HG02870 (cell line): ENCODE results near the gene SLIT3.

Experiments
- ATAC-seq: cut with Tn5 transposase; IDR thresholded peaks from one replicate; pipeline ENCODE4 v1.9.1; 2021; ENCODE audit warnings: mild to moderate bottlenecking, moderate library complexity; ENCODE audit not compliant: unreplicated experiment

SLIT3 gene

DNA sequence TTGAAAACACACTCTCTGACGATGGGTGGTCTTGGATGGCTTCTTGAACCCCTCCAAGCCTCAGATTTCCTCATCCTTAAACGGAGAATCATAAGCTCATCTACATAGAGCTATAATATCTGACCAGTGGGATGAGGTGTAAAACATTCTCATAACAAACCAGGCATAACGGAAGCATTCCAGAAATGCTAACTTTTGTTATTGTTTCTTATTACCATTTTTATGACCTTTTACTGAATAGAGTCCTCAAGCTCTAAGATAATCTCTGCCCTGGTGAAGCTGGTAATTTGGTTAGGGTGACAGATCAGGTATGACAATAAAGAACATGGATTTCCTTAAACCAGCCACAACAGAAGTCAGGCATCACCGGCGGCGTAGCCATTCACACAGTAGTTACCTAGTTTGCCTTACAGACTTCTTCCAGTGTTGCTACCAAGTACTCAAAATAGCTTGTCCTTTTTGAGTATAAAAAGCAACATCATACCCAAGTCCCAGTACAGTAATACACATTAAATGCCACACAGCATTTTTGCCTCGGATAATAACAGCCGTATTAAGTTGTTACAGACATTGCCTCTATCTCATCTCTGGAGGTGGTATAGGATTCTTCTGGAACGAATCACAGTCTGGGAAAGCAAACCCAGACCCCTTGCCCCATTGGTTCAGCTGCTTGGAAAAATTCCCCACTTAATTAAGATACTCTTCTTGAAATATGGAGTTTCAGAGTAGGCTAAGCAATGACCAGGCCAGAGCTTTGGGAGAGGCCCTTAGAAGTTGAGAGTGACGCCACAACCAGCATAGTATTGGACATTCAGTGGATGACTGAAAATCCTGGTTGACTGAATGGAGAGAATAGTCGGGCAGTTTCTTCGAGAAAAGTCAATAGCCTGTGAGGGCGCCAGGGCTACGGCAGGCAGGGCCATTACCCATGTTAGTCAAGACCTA is 252.5 kb downstream of the SLIT3 start:
- ATAC-seq = no peak

GRCh38 chr5:169044962-169045361 is 256.0 kb downstream of the SLIT3 start:
- ATAC-seq = no peak

DNA sequence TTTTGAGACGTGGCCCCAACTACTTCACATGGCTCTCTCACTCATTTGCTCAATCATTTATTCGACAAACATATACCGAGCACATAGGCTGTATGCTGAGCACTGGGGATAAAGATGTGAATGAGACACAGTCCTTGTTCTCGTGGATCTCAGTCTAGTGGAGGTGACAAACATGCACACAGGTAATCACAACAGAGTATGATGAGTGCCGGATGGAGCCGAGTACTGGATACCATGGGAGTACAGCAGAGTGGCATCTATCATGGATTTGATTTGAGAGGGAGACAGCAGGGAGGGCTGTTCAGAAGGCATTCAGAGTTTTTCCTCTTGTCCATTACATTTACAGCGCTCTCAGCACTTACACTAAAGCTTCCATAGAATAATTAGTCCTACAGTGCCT is 259.8 kb downstream of the SLIT3 start:
- ATAC-seq = no peak

GRCh38 chr5:169039592-169039991 is 261.3 kb downstream of the SLIT3 start:
- ATAC-seq = no peak

DNA sequence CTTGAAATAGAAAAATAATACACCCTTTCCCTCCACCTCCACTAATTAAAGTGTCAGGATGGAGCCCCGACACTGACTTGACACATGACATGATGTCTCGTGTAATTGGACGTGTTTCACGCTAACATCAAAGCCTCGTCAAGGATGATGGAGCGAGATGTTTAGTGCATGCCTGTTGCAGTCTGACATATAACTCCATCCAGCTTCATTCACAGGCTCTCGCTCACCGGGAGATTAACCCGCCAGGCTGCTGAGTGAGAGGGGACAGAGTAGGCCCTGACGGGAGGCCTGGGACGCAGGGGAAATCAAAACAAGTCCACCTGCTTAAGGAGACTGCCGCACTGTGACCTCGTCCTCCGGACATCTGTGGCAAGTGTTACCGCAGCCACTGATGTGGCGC is 263.5 kb downstream of the SLIT3 start:
- ATAC-seq = no peak

DNA sequence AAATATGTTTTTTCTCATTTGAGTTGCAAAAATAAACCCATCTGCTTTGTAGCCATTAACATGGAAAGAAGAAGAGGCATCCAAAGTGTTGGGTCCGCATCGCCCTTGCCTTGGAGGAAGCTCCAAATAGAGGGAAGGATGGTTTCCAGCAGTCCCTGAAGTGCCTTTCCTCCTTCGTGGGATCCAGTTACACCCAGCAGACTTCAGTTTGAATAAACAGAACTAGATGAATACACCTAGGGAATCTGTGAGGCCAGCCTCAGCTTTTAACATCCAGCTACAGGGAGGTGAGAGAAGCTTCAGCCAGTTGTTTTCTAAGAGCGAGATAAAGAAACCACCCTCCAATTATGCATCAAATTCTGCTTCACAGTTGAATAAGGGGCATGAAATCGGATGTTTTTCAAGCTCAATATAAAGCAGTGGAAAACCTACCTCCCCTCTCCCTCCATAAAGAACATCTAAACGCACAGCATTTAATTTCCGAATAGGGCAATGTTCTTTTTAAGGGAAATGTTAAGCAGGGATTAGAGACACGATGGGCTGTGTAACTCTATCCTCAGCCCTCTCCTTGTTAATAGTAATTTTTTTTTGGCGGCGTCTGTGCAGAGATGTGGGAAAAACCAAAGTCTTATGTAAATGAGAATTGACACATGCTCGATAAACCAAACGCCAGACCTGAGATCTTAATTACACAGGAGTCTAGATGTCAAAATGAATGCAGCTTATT is 264.7 kb downstream of the SLIT3 start:
- no peak for ATAC-seq

DNA sequence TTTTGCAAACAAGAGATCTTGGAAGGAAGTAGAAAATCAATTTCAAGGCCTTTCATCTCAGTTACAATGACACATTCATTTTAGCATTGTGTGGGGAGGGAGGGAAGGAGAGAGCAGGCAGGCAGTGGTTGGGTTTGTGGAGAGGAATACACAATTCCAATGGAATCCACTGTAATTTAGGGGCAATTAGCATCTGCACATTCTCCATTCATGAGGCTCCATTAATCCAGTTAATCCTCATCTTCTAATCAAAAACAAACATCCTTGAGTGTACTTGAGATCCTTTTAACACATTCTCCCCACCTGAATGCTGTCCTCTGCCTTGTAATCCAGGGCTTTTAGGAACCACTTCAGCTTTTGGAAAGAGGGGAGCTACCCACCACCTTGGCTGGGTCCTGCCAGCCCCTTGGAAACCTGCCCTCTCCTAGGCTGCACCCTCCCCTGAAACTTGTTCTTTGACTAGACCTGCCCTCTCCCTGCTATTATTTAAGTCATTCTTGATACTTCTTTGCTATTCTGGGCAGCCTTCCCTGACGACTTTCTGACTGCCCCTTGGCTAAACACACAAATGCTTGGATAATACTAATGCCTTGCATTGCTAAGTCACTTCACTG is 271.2 kb downstream of the SLIT3 start:
- ATAC-seq = no peak

DNA sequence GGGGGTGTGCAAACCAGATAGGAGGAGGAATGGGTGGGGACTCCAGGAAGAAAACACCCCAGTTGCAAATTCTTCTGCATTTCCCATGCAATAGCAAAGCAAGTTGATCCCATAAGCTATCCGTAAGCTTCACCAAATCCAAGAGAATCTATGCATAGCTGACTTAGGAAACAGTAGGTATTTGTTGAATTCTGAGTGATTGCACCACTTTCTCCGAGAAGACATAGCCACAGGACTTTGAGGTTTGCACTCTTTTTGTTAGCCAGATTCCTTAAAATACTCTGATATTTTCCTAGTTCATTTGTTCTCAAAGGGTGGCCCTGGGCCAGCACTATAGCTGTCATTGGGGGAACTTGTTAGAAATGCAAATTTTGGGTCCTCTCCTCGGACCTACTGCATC is 271.9 kb downstream of the SLIT3 start:
- no peak for ATAC-seq

- no peak for ATAC-seq
Observed at GRCh38 chr5:169027501-169028061, 273.4 kb downstream of the SLIT3 start.

GRCh38 chr5:169025491-169025890 is 275.4 kb downstream of the SLIT3 start:
- no peak for ATAC-seq

- no peak for ATAC-seq
Observed at GRCh38 chr5:169024421-169024820, 276.5 kb downstream of the SLIT3 start.

DNA sequence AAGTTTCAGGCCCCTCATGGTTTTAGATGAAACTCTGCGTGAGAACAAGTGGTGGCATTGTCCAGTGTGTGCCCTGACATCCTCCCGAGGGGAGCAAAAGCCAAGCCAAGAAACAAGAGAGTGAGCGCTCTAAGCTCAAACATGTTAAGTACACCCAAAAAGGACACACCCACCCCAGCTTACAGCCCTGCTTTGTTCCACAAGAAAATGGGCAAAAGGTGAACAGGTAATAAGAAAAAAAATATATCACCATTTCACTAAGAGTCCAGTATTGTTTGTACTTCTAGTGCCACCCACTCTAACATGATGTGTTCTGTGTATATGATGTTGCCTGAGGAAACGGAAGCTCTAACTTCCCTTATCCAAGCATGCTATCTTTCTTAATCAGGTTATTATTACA is 278.2 kb downstream of the SLIT3 start:
- no peak for ATAC-seq

GRCh38 chr5:169020102-169020501 is 280.8 kb downstream of the SLIT3 start:
- no peak for ATAC-seq

GRCh38 chr5:169018925-169019324 is 282.0 kb downstream of the SLIT3 start:
- no peak for ATAC-seq

DNA sequence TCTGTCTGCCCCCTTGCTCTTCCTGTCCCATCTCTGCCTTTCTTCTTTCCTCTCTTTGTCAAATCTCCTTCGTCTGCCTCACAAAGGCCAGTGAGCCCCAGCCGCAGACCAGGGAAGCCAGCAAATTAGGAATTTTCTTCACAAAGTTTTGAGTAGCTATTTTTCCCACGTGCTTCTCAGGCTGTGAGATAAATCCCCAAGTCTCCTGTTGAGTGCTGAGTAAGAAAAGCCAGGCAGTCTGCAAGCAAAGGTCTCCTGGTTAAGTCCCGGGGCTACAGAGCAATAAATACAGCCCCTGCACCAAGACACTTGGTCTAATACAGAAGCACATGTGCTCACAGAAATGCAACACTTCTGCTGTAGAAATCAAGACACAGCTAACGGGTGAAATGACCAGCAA is 284.9 kb downstream of the SLIT3 start:
- ATAC-seq = no peak

- no peak for ATAC-seq
Observed at GRCh38 chr5:169013846-169014245, 287.1 kb downstream of the SLIT3 start.

DNA sequence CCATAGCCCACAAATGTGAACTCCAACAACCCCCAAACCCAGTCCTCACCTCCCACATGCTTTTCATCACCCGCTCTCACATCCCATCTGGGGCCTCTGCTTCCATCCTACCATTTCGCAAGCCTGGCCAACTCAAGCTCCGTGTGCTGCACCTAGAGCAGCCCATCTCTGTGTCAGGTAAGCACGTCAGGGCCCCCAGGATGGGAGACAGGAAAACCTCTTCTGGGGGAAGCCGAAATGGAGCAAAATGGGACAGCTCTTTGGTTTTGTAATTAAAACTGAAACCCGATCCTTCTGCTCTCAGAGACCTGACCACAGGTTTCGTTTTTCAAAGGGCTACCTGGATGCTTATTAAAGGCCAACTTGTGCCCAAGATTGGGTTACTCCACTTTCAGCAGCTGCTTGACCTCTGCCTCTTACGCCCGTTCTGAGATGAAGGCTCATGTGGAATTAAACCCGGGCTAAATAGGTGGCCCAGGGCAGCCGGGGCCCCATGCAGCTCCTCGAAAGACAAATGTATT is 287.7 kb downstream of the SLIT3 start:
- no peak for ATAC-seq

DNA sequence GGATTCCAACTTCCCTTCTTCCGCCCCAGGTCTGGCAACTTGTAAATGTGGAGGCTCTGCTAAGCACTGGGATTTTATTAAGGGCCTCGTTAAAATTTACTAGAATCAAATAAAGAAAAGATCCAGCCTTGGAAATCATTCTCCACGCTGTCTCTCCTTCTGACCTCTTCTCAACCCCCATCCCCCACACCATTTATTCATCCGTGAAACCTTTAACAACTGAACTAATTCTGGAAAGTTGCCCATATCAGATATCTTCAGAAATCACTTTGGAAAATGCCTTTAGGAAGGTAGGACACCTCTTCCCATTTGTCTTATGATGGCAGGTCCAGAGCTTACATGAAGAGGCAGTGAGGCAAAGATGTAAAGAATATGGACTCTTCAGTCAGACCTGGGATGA is 288.5 kb downstream of the SLIT3 start:
- no peak for ATAC-seq

DNA sequence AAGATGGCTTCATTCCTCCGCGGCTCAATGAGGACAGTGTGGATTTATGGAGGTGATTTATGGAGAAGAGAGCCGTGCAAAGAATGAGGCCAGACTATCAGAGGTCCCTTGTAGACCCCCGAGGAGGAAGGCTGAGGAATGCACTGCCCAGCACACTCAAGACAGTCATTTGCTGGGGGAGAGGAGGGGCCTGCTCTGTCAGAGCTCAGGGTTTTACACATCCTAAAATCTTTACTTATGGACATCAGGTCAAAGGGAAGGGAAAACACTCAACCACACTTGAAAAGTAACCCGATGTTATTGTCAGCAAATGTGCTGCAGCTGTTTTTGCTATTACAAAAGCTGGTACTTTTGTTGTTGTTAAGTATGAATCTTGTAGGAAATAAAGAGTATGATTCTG is 289.5 kb downstream of the SLIT3 start:
- no peak for ATAC-seq

- ATAC-seq = no peak
Observed at GRCh38 chr5:169011009-169011408, 289.9 kb downstream of the SLIT3 start.

GRCh38 chr5:169009123-169009522 is 291.8 kb downstream of the SLIT3 start:
- ATAC-seq = no peak
